ENCODE measurements around the gene SPR. TPM values are rescaled to one million over a fixed set of nuclear protein-coding genes. Genes with fewer than 3 reads are reported as not detected.

Gene SPR
- total and polyA plus RNA-seq, 2 donors (not counting 1 experiment from before 2014, with no cell fraction given), result not detected

DNA sequence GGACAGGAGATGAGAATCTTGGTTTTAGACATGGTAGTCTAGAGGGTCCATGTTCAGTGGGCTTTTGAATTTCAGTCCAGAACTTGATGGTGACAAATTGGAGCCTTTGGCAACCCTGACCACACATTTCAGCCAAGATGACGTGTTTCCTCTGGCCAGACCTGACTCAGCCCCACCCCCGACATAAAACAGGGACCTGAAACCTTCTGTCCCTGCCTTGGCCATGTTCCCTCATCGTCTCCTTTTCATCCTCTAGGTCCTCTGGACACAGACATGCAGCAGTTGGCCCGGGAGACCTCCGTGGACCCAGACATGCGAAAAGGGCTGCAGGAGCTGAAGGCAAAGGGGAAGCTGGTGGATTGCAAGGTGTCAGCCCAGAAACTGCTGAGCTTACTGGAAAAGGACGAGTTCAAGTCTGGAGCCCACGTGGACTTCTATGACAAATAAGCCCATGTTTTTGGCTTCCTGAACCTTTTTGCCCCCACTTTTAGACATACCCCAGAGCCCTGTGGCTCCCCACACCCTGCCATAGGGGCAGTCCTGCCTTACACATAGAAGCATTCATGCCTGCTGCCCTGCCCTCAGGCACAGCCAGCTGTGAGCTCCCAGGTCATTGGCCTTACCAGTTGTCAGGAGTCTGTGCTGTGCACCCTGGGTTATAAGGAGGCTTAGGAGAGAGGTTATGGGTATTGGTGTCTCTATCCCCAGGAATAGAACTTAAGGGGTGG is 4.0 kb downstream of the SPR start:
- Mint-ChIP-seq H3K27ac (no peak overlapping the region), H3K27me3 (peaks cover 56% of the 10 kb centered on the region), H3K4me1 (peaks cover 15% of the 10 kb centered on the region), H3K9me3 (ENCODE audit: insufficient read depth) (no peaks in the 10 kb centered on the region), H3K4me3 (no peak overlapping the region)
- WGBS (ENCODE audit: insufficient coverage), result 87% methylated on average over 8 of the region's 8 CpGs
- Histone ChIP-seq H3K9me3 (ENCODE audit: control extremely low read depth in 1 of 3, control insufficient read depth in 2 of 3, insufficient read depth in 1 of 3, low read length in 2 of 3) (peaks cover 0 to 6% (median 0%) of the 10 kb centered on the region in 3 donors), H2AFZ (ENCODE audit: insufficient read depth, low read depth, low read length, poor library complexity, severe bottlenecking) (no peak overlapping the region), H3K27me3 (replicated peaks in 1 of 4; ENCODE audit: control extremely low read depth in 1 of 4, control insufficient read depth in 3 of 4, insufficient read depth in 4 of 4, low read length in 3 of 4) (peaks cover 0 to 87% (median 28%) of the 10 kb centered on the region in 4 experiments), H3K4me2 (replicated peaks; ENCODE audit: low read depth, low read length, poor library complexity, severe bottlenecking) (no peak overlapping the region), H3K4me1 (ENCODE audit: control insufficient read depth in 2 of 2, insufficient read depth in 2 of 2, low read length in 2 of 2) (peaks cover 14 to 18% of the 10 kb centered on the region in 2 donors), H4K20me1 (ENCODE audit: control insufficient read depth, insufficient read depth, low read length, poor library complexity, severe bottlenecking) (no peaks in the 10 kb centered on the region), H3K9ac (ENCODE audit: low read length) (no peak overlapping the region), H3K79me2 (ENCODE audit: control insufficient read depth, insufficient read depth, low read length) (no peaks in the 10 kb centered on the region), H3K36me3 (replicated peaks in 1 of 2; ENCODE audit: control extremely low read depth in 1 of 2, control insufficient read depth in 1 of 2, extremely low read depth in 1 of 2, insufficient read depth in 2 of 2, low read length in 1 of 2) (no peaks in the 10 kb centered on the region), H3K27ac (ENCODE audit: low read length in 2 of 2) (no peak overlapping the region), H3K4me3 (ENCODE audit: control extremely low read depth in 1 of 5, extremely low read depth in 1 of 5, insufficient read depth in 1 of 5, low read depth in 2 of 5, low read length in 4 of 5) (no peak overlapping the region)
- intact Hi-C loops (cut with micrococcal nuclease), result no loop called here
- no peak for TF ChIP-seq CTCF (IDR thresholded peaks at IDR 0.05)
- no peak for TF ChIP-seq EZH2 (IDR thresholded peaks at IDR 0.05; ENCODE audit: borderline replicate concordance, insufficient read depth, low read depth, low read length, poor library complexity, severe bottlenecking)
- ChIA-PET CTCF (interaction anchor here (1.7 to 3.4 kb wide), 2 partner anchors 285 to 321 kb away, joined by 8 to 45 read pairs; no protein-coding TSS in a partner anchor), POLR2A (no interaction called here)
- ATAC-seq (ENCODE audit: low read depth), result no peak
- DNase-seq, result no peak

All from B cell (primary cell).